GM21515 (cell line): Measurements from ENCODE around the gene LRRC37B.
A peak's percentile ranks its signal among the peaks of the same experiment; 100 is the strongest.
"Not testable (repeated sequence)": the region's sequence is repeated elsewhere in the genome, so short reads cannot be mapped to it uniquely, and the experiment has no call there.

Experiments
- ATAC-seq: cut with Tn5 transposase; IDR thresholded peaks from one replicate; pipeline ENCODE4 v1.9.1; 2021; ENCODE audit not compliant: unreplicated experiment

Gene LRRC37B

GRCh38 chr17:32006957-32007462 lies at the start of gene LRRC37B:
Gene LRRC37B (plus strand): TSS chr17:32007383. CDS start chr17:32021393, 14,010 bp downstream.
- ATAC-seq: peak; percentile 82

GRCh38 chr17:31964131-31964530 lies 43.1 kb upstream of the LRRC37B start:
- not testable (repeated sequence) for ATAC-seq

GRCh38 chr17:31967648-31968047 lies 39.5 kb upstream of the LRRC37B start:
- no peak for ATAC-seq

- ATAC-seq: not testable (repeated sequence)
Observed at GRCh38 chr17:31970416-31970815, 36.8 kb upstream of the LRRC37B start.

GRCh38 chr17:31974269-31975071 lies 32.7 kb upstream of the LRRC37B start:
- ATAC-seq: not testable (repeated sequence)

GRCh38 chr17:31975391-31975790 lies 31.8 kb upstream of the LRRC37B start:
- not testable (repeated sequence) for ATAC-seq

- ATAC-seq: not testable (repeated sequence)
Observed at GRCh38 chr17:31991821-31992220, 15.4 kb upstream of the LRRC37B start.

GRCh38 chr17:31997005-31997404 lies 10.2 kb upstream of the LRRC37B start:
- ATAC-seq: no peak

GRCh38 chr17:32007463-32008298 lies 498 bp downstream of the LRRC37B start:
- peak; percentile 37 for ATAC-seq

GRCh38 chr17:32009262-32009542 lies 2.0 kb downstream of the LRRC37B start:
- ATAC-seq: no peak

- no peak for ATAC-seq
Observed at GRCh38 chr17:32010114-32010513, 2.9 kb downstream of the LRRC37B start.

GRCh38 chr17:32015245-32016013 lies 8.2 kb downstream of the LRRC37B start:
- no peak for ATAC-seq

GRCh38 chr17:32016231-32016630 lies 9.0 kb downstream of the LRRC37B start:
- no peak for ATAC-seq

GRCh38 chr17:32019228-32019627 lies 12.0 kb downstream of the LRRC37B start:
- ATAC-seq: no peak

GRCh38 chr17:32020943-32021614 lies 13.9 kb downstream of the LRRC37B start:
- ATAC-seq: no peak

GRCh38 chr17:32021615-32021955 lies 14.4 kb downstream of the LRRC37B start:
- no peak for ATAC-seq

- ATAC-seq: not testable (repeated sequence)
Observed at GRCh38 chr17:32022554-32022953, 15.4 kb downstream of the LRRC37B start.

- not testable (repeated sequence) for ATAC-seq
Observed at GRCh38 chr17:32027271-32027670, 20.1 kb downstream of the LRRC37B start.

GRCh38 chr17:32033223-32033622 lies 26.0 kb downstream of the LRRC37B start:
- no peak for ATAC-seq

GRCh38 chr17:32033812-32034211 lies 26.6 kb downstream of the LRRC37B start:
- ATAC-seq: not testable (repeated sequence)

GRCh38 chr17:32040246-32040645 lies 33.1 kb downstream of the LRRC37B start:
- not testable (repeated sequence) for ATAC-seq
